ENCODE results near the gene PNPLA5.

PNPLA5 gene

DNA sequence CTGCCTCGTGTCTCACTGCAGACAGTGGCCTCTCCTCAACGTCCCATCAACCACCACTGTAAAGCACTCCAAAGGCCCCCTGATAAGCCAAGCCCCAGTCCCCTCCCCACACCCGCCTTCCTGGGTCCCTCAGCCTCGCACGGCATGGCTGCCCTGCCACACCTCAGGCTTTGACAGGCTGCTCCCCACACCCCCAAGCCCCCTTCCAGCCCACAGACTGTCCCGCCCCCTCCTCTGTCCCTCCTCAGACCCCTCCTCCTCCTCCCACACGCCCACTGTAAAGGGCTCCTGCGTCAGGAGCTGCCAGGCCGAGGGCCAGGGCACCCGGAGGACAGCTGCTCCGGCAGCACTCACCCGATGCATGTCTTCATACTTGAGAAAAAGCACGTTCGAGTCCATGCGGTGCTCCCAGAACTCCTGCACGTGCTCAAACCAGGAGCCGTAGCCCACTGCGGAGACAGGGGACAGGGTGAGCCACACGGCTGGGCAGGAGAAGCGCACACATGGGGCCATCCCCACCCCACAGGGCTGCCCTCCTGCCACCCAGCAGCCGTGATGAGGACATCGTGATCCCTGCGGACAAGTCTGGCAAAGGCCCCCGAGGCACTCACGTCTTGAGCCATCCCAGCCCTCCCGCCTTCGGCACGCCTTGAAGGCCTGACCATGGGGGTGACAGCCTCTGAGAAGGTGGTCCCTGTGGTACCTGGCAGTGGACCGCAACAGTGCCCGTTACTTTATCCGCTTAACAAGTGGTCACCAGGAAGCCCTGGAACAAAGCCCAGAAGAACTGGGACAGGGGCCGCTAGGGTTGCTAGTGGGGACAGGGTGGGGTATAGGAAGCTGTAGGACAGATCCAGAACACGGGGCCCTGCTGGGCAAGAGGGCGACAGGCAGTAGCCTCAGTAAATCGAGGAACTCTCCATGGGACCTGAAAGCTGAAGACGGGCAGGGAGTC is 58.2 kb downstream of the PNPLA5 start:
- DNase-seq: no peak

DNA sequence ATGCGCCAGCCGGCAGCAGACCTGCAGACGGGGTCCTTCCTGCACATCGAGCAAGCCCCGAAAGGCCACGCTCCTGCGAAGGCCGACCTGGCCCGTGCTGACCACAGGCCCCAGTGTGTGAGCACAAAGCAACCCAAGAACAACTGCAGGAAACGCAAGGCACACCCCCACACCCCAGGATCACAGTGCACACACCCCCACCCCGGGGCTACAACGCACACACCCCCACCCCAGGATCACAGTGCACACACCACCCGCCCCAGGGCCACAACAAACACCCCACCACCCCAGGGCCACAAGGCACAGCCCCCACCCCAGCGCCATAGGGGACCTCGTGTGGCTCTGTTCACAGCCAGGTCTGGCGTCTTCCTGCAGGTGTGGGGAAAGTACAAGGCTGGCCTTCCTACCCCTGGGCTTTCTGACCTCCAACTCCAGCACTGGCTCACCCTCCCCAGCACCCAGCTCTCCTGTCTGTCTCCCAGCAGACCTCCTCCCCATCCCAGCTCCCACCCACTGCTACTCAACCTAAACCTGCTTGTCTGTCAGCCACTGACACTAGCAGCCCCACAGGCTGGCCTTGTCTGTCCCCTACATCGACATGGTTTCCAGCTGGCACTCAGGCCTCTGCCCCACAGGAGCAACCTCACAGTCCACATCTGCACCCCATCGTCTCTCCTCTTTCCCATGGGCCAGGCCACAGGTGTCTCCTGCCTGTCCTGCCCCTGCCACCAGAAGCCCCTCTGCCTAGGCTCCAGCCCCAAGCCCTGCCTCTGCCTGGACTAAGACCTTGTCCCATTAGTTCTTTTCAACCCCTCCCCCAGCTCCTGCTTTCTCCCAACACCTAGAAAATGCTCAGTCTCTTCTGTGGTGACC is 59.2 kb downstream of the PNPLA5 start:
- no peak for DNase-seq

DNA sequence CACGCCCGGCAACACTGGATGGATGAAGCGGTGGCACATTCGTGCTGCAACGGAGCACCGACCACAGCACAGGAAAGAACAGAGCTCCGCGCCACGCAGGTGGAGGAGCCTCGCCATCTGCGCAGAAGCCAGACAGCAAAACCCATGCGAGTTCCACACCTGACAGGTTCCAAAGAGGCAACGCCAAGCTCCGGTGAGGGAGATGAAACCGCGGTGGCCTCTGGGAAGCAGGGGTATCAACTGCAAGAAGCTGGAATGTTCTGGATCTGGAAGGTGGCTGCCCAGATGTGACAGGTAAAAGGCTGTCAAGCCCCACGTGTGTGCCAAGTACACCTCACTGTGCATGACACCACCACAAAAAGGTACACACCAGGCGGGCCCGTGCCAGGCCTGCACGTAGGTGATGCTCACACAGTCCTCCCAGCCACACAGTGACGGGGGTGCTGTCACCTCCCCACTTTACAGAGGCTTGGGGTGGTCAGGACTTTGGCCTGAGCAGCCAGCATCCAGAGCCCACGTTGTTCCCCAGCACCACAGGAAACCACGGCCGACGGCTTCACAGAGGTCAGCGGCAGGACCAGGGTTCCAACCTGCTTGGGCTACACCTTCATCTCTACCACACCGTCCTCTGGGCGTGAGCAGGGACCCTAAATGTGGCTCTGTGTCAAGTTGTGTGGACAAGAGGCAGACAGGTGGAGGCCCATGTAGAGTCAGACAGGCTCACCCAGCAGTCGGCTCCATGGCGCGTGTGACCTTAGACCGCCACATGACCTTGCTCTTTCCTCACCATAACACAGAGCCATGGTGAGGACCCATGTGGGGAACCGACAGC is 60.0 kb downstream of the PNPLA5 start:
- no peak for DNase-seq

DNA sequence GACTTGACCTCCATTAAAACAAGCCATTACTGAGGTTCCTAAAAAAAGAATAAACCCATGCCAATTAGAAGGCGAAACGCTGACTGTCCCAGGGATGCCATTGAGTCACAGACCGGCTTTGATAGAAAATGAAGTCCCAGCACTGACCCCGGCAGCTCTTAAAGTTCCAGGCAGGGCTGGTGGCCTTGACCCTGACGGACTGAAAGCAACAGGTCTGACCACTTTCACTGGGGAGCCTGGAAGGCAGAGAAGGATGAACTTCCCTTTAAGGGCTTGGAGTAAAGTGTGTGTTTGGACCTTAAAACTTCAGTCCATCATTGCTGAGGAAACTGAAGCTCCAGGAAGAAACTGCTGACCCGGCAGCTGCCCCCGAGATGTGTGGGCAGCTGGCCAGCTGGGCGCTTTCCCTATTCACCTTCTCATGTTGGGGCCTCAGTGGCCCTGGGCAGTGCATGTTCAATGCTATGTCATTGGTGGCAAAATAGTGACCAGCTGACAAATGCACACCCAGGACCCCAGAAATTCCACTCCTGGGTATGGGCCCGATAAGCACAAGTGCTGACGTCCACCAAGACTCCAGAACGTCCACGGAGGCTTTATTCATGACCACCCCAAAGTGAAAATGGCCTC is 60.8 kb downstream of the PNPLA5 start:
- DNase-seq: no peak

DNA sequence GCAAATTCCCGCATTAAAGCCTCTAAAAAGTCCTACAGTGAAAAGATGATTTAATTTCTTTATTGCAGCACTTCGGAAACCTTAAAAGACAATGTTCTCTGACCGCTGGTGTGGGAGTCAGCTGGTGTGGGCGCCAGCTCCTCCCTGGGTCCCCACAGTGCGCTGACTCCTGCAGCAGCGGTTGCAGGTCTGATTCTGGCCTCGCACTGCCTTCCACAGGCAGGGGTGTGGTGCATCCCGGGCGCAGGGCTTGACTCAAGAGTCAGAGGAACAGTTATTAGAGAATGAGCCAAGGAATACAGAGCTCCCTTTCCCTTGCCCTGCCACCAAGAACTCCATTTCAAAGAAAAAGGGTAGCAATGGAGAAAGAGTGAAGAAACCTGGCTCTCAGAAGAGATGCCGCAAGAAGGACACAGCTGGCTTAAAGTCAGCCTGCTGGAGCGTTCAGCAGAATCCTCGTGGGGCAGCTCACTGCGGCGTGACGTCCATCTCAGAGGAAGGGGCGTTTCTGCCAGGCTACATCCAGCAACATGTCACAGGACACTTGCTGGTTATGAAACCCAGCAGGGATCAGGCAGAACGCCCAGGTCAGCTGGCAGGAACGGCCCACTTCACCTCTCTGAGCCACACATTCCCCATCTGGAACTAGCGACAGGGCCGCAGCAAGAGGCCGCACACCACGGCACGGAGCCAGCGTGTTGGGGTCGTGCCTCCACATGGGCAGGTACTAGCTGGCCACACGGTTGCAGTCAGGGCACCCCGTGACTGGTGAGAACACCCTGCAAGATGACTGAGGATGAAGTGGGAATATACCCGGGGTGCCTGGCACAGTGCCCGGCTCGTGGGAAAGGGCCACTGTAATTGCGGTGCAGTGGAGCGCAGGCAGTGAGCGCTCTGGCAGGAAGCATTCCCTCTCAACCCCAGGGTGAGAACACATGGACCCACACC is 61.6 kb downstream of the PNPLA5 start:
- no peak for DNase-seq
